NCI-H446 (cell line): ENCODE results near the gene CSRNP3.
"Not testable (repeated sequence)": the region's sequence is repeated elsewhere in the genome, so short reads cannot be mapped to it uniquely, and the experiment has no call there.

Experiments
- DNase-seq, 2 experiments: peaks; one replicate each; lab custom pipeline; 2025; lab: John Stamatoyannopoulos, UW

The CSRNP3 gene

GRCh38 chr2:165634282-165634681 is 164.8 kb downstream of the CSRNP3 start:
- DNase-seq, result no peak

- peak; percentile 73 to 89 for DNase-seq
These were observed 165.4 kb downstream of the CSRNP3 start for GRCh38 chr2:165634855-165635254.

GRCh38 chr2:165635532-165635931 is 166.0 kb downstream of the CSRNP3 start:
- DNase-seq, result no peak

- DNase-seq, result no peak
These were observed 167.5 kb downstream of the CSRNP3 start for GRCh38 chr2:165636959-165637358.

DNA sequence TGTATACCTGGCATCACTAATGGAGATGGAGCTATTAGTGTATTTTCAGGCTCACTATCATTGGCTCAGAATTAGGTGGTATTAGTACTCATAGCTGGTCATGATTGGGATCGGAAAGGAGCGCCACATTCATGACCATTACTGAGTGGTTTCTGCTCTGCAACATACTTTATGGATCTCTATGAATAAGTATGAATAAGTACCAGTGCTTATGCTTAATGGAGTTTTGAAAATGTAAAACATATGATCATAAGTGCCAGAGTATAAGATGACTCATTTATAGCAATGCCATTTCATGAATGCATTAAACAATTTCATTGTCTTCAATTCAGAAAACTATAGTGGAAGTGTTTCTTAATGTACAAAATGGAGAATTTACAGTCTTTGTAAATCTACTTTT is 167.9 kb downstream of the CSRNP3 start:
- DNase-seq, result no peak

DNA sequence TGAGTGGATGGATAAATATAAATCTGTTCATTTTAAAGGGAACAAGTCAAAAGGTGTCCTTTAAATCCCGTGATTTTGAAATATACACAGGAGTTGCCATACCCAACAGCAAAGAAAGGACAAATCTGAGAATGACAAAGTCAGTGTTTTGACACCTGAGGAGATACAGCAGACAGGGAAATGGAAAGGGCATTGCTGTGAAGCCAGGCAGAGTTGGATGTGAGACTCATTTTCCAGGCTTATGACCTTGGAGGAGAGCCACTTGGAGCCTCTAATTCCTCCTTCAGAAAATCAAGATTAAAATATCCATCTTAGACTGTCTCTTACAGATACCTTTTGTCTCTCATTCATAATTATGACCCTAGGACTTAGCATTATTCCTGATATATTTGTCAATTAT is 170.0 kb downstream of the CSRNP3 start:
- DNase-seq, result no peak

- no peak for DNase-seq
These were observed 170.9 kb downstream of the CSRNP3 start for GRCh38 chr2:165640247-165640929.

DNA sequence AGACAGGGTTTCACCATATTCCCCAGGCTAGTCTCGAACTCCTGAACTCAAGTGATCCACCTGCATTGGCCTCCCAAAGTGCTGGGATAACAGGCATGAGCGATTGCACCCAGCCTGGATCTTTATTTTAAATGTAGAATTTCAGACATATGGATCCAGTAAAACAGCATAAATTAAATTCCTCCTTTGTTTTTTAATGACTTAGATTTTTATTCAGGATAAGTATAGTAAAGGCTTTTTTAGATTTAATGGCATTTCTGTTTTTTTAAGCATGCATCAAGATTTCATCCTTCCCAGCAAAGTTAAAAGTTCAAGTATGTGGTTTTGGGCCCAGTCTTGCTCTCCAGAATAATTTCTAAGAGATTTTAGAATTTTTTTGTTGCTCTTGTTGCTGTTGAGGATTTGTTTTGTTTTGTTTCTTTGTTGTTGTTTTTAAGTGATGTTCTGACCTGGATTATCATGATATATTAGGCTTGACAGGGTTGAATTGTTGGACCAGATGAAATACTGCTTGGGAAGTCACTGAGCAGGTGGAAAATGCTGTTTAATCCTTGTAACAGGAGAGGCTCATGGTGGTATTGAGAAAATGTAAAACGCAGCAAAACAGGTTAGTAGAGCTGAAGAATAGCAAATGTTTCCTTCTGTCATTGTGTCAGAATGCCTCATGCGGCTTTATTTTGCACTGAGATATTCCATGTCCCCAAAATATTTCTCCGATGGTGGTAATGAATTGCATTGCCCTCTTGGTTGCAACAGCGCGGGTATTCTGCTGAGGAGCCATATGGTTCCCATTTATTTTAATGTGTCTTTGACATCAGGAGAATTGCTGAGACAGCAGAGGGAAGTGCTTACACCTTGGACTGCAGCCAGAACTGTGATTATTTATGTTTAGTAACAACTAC is 176.7 kb downstream of the CSRNP3 start:
- peak; percentile 76 to 90 for DNase-seq

GRCh38 chr2:165647409-165647808 is 177.9 kb downstream of the CSRNP3 start:
- no peak for DNase-seq

DNA sequence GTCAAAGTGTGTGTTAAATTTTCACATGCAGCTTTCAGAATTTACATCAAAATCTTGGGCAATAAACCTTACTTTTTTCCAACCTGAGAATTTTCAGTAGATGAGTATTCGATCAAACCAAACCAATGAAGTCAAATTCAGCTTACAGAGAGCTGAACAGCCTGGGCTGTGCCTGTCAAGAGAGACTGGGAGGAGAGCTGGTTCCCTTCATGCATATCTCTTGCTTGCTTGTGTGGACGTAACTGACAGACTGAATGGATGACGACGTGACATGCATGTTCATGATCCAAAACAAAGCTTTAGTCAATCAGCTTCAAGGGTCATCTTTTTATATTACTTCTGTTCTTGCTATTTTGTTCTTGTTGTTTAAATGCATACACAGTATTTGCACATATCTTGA is 179.3 kb downstream of the CSRNP3 start:
- DNase-seq, result peak; percentile 14 to 26

DNA sequence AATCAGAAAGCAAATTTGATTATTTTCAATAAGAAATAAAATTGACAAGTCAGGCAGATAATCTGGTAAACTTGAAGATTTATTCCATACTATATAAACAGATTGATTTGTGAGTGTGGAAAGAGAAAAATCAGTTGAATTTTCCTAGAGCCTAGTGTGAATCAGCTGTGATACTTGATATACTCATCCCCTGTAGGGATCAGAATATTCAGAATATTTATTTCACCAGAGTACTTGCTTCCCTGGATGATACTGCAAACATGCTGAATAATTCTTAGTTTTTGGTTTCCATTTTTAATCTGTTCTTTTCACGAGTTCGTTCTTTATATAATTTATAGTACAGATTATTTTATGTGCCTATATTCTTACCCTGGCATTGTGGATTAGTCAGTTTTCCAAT is 181.7 kb downstream of the CSRNP3 start:
- no peak for DNase-seq

- no peak for DNase-seq
These were observed 186.2 kb downstream of the CSRNP3 start for GRCh38 chr2:165655661-165656060.

DNA sequence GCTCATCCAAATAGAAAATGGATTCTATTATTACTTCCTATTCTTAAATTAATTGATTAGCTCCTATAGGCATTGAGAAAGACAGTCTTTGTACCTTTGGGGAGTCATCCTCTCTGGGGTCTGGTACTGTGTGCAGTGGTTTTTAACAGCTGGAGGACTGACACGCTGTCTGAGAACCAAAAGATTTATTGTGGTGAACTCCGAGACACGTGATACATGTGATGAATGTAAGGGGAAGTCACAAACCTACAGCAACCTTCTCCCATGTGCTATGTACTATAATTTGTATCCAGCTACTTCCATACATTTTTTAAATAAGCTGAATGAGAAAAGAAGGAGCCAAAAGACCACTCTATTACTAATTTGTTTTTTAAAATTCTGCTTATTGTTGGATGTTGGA is 190.9 kb downstream of the CSRNP3 start:
- no peak for DNase-seq

GRCh38 chr2:165662720-165663119 is 193.2 kb downstream of the CSRNP3 start:
- no peak for DNase-seq

GRCh38 chr2:165665614-165666013 is 196.1 kb downstream of the CSRNP3 start:
- no peak for DNase-seq

- DNase-seq, result not testable (repeated sequence)
These were observed 196.6 kb downstream of the CSRNP3 start for GRCh38 chr2:165666073-165666472.

- no peak for DNase-seq
These were observed 197.1 kb downstream of the CSRNP3 start for GRCh38 chr2:165666605-165667004.

DNA sequence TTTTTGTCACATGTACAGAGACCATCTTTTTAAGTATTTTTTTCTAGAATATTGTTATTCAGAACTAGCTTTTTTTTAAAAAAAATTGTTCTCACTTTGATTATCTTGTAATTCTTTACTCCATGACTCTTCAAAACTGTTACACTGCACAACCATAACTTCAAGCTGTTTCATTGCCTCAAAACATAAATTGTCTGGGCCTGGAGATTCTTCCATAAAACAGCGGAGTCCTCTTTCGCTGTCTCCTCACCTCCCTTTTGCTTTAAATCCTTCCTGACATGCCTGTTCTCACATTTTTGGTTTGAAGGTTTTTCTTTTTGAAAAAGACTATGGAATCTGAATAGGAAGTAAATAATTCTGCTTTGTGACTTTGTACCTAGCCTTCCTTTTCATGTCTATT is 197.9 kb downstream of the CSRNP3 start:
- no peak for DNase-seq

DNA sequence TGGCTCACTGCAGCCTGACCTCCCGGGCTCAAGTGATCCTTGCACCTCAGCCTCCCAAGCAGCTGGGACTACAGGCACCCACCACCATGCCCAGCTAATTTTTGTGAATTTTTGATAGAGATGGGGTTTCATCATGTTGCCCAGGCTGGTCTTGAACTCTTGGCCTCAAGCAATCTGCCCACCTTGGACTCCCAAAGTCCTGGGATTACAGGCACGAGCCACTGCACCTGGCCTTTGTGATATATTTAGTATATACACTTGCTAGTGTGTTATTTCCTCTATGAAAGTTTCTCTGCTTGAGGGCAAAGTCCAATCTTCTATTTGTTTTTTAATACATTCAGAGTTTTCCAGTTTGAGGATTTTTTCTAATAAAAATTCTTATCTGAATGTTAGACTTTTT is 205.3 kb downstream of the CSRNP3 start:
- DNase-seq, result no peak

GRCh38 chr2:165675551-165675968 is 206.1 kb downstream of the CSRNP3 start:
- no peak for DNase-seq

- no peak for DNase-seq
These were observed 209.4 kb downstream of the CSRNP3 start for GRCh38 chr2:165678882-165679281.

GRCh38 chr2:165679621-165680020 is 210.1 kb downstream of the CSRNP3 start:
- DNase-seq, result no peak

DNA sequence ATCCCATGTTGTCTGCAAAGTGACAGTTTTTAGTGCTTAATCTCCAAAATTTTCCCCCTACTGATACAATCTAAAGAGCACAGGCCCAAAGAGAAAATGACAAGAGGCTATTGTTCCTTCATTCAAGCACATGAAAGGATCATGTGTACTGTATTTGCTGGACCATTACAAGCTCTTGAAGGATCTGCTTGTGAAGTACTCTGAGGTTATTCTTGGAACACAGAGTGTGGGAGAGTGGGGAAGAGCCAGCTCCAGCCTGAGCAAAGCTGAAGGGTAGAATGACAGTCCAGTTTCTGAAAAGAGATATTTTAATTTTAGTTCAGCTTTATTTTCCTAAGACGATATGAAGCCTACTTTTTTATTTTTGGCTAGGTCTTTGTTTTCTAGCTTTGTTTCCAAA is 212.3 kb downstream of the CSRNP3 start:
- no peak for DNase-seq
